ENCODE measurements around the gene THSD7A.

Gene THSD7A

DNA sequence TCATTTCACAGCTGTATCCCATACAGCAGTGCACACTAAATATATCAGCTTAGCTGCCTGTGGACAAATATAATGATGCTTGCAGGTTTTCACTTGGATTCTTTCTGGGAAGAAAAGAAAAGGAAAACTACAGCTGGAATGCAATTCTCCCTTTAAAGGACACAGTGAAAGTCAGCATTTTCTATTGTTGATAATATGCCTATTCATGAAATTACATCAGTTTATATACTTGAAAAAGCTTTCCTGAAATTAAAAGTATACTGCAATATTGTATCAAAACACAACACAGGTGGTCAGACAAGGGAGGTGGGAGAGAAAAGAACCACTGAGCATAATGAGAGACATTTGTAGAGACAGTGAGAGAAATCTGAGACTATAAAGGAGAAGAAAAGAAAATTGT is 20.3 kb downstream of the THSD7A start:
- no peak for DNase-seq

- no peak for DNase-seq
Observed at GRCh38 chr7:11810043-11810625, 21.9 kb downstream of the THSD7A start.

DNA sequence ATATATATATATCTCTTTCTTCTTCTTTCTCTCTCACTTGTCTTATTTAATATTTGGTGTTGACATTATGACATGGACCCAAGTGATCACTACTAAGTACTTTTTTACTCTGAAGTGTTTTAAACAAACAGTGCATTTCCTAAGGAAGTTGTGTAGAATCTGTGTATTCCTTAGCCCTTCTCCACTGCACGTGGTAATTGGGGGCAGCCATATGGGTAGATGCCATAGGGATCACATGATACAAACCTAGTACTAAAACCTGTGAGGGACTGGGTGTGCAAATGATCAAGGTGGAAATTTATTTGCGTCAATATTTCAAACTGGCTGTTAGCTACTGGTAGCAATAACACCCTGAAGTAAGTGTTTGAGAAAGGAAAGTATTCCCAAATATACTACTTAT is 25.0 kb downstream of the THSD7A start:
- DNase-seq = no peak

DNA sequence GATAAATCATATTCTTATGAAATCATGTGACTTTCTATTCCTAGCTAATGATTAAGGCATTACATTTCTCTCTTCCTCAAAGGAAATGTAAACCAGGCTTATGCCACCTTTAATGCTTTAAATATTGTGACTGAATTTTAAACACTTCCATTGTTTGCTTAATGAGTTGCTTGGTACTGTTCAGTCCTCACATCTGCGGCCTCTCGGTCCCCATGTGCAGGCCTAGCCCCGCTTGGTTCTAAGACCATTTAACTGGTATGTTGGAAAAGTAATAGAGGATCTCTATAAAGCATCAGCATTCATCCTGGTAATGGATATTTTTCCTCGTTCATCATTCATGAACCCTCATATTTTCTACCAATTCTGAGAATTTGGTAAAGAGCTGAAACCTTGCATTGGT is 27.4 kb downstream of the THSD7A start:
- DNase-seq = no peak

GRCh38 chr7:11795231-11795630 is 36.8 kb downstream of the THSD7A start:
- no peak for DNase-seq

- DNase-seq = no peak
Observed at GRCh38 chr7:11792166-11792565, 39.8 kb downstream of the THSD7A start.

DNA sequence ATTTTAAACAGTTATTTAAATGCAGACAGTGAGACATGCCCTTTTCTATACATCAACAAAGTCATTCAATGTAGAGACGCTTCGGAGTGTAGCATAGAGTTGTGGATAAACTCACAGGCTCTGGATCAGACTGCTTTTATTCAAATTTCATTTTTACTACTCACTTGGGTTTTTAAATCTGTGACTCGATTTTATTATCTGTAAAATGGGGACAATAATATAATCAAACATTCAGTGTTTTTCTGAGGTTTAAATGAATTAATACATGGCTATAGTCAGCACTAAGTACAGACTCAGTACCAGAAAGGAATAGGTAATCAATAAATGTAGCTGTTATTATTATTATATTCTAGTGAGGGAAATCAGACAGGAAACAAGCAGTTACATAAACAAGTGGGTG is 43.4 kb downstream of the THSD7A start:
- no peak for DNase-seq

GRCh38 chr7:11787534-11787933 is 44.5 kb downstream of the THSD7A start:
- DNase-seq = no peak

GRCh38 chr7:11786186-11786585 is 45.8 kb downstream of the THSD7A start:
- DNase-seq = no peak

- DNase-seq = no peak
Observed at GRCh38 chr7:11784769-11785536, 47.0 kb downstream of the THSD7A start.

DNA sequence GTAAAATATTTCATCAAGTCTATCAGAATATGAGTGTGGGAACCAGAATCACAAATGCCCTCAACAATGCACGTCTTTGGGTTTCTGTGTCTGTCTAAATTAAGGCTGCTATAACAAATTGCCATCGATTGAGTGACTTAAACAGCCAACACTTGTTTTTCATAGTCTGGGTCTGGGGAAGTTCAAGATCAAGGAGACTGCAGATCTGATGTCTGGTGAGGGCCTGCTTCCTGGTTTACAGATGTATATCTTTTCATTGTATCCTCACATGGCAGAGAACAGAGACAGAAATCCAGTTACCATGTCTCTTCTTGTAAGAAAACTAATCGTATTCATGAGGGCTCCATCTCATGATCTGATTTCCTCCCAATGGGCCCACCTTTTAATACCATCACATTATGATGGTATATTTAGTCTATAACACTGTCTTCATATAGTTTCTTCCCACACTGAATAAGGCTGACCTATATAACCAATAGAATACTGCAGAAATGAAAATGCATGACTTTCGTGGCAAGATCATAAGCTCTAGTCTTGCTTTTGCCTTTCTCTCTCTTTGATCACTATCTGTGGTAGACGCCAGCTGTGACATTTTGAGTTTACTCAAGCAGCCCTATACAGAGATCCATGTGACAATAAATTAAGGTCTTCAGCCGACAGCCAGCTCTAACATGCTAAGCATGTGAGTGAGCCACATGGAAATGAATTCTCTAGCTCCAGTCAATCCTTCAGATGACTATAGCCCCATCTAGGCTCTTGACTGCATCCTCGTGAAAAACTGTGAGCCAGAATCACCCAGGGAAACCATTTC is 51.9 kb downstream of the THSD7A start:
- DNase-seq = no peak

DNA sequence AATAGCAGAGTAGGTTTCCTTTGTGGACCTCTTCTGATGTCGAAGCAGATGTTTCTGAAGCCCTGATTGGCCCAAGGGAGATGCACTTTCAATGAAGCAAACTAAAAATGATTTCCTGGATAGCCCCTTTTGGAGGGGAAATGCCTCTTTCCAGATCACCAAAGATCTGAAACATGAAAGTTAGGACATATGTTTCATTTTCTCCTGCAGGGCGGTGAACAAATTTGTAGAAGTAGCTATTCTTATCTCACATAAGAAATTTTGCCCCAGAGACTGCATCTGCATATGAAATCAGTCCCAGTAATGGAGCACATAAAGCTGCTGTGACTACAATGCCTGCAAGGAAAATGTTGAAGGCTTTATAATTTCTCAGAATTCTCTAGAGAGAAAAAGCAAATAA is 56.0 kb downstream of the THSD7A start:
- no peak for DNase-seq

GRCh38 chr7:11775401-11775800 is 56.6 kb downstream of the THSD7A start:
- DNase-seq = no peak

GRCh38 chr7:11768263-11768662 is 63.7 kb downstream of the THSD7A start:
- no peak for DNase-seq

DNA sequence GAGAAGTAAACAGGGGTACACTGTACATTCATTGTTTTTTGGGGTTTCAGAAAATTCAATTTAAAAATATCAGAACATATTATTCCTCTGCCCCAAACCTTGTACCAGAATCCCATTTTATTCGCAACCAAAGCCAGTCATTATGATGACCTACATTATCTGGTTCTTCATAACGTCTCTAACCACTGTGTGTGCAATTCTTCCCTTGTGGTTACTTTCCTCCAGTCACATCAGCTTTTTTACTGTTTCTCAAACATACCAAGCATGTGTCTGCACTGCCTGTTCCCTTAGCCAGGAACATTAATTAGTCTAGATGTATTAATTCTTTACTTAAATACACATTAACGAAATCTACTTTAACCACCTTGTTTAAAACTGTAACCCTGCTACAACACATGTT is 64.8 kb downstream of the THSD7A start:
- no peak for DNase-seq

DNA sequence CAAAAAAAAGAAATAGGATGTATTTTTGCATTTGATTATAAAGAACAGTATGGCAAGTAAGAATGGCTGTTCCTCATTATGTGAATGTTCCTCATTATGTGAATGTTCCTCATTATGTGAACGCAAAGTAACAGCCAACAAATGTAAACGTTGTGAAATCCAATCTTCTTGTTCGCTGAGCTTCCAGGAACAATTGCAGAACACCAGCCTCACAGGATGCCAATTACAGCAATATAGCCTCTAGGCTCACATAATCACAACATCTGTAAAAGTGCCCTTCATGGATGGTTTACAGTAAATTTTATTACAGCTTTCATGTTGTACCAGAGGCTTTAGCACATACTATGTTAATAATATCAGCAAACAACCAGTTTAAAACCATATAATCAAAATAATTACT is 71.6 kb downstream of the THSD7A start:
- peak; percentile 97 for DNase-seq

- DNase-seq = no peak
Observed at GRCh38 chr7:11758627-11759111, 73.3 kb downstream of the THSD7A start.

- no peak for DNase-seq
Observed at GRCh38 chr7:11757153-11757552, 74.8 kb downstream of the THSD7A start.

DNA sequence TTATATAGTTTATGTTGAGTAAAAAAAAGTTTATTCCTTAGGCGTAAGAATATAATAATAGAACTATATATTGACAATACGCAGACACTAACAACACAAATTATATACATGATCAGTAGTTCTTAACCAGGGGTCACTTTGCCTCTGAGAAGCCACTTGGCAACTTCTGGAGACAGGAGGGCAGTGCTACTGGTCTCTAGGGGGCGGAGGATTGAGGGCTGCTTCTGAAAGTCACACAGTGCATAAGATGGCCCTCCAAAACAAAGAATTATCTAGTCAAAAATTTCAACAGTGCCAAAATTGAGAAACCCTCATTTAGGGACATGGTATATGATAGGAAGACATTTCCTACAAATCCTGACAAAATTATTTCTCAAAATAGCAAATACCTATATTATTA is 77.1 kb downstream of the THSD7A start:
- no peak for DNase-seq

DNA sequence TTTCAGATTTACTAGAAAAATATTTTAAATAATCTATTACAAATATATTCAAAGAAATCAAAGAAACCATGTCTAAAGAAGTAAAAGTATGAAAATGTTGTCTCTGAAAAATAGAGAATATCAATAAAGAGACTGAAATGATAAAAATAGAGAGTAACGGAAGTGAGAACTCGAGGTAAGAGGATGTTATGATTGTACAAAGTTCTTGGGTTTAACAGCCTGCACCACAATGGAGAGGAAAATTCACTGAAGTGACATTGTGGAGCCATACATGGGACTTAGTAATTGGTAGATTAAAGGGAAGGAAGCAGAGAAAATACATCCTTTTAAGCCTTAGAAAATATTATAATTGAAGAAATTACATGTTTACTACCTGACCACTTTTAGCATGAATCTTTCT is 77.9 kb downstream of the THSD7A start:
- no peak for DNase-seq

GRCh38 chr7:11753433-11753832 is 78.6 kb downstream of the THSD7A start:
- DNase-seq = peak; percentile 24

- no peak for DNase-seq
Observed at GRCh38 chr7:11751807-11752389, 80.1 kb downstream of the THSD7A start.

DNA sequence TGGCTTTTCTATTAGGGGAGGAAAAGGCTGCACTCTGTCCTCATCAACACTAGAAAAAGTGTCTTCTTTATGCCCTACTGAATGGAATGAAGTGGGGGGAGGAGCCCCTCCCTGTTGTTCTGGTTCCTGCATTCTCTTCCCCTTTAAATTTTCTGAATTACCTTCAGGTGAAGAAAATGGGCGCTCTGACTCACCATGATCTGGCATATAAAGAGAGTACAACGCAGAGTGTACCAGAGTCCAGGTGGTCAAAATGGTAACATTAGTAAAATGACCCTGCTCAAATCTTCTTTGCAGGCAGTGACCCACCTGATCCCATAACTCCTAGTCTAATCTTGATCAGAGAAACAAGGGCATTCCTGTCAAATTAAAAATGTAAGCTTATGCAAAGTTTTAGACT is 80.7 kb downstream of the THSD7A start:
- DNase-seq = no peak

GRCh38 chr7:11750191-11750590 is 81.8 kb downstream of the THSD7A start:
- no peak for DNase-seq
